Measurements from ENCODE around the gene KIRREL3.

GRCh38 chr11:126599217-126599897, 401.2 kb downstream of the KIRREL3 start:
- TF ChIP-seq CTCF (IDR thresholded peaks at IDR 0.05) (no peak), RFX5 (IDR thresholded peaks at IDR 0.05) (no peak), EHF (CRISPR knock-in tag; IDR thresholded peaks at IDR 0.05) (no peak), MAFK (IDR thresholded peaks at IDR 0.05; ENCODE audit: partially characterized antibody) (no peak), POLR2A (IDR thresholded peaks at IDR 0.05; ENCODE audit: low read length) (no peak)

All from A549 (cell line).